Non-pigmented ciliary epithelial cell (primary cell): Measurements from ENCODE around the gene CCDC146.
"Not testable (repeated sequence)": the region's sequence is repeated elsewhere in the genome, so short reads cannot be mapped to it uniquely, and the experiment has no call there.

Experiments
- DNase-seq: peaks from one replicate; pipeline ENCODE4 v3.0.0-alpha.2; 2010; ENCODE audit warnings: low read depth

Gene CCDC146, protein sequence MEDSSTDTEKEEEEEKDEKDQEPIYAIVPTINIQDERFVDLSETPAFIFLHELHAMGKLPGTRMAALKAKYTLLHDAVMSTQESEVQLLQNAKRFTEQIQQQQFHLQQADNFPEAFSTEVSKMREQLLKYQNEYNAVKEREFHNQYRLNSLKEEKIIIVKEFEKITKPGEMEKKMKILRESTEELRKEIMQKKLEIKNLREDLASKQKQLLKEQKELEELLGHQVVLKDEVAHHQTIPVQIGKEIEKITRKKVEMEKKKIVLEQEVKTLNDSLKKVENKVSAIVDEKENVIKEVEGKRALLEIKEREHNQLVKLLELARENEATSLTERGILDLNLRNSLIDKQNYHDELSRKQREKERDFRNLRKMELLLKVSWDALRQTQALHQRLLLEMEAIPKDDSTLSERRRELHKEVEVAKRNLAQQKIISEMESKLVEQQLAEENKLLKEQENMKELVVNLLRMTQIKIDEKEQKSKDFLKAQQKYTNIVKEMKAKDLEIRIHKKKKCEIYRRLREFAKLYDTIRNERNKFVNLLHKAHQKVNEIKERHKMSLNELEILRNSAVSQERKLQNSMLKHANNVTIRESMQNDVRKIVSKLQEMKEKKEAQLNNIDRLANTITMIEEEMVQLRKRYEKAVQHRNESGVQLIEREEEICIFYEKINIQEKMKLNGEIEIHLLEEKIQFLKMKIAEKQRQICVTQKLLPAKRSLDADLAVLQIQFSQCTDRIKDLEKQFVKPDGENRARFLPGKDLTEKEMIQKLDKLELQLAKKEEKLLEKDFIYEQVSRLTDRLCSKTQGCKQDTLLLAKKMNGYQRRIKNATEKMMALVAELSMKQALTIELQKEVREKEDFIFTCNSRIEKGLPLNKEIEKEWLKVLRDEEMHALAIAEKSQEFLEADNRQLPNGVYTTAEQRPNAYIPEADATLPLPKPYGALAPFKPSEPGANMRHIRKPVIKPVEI

DNA sequence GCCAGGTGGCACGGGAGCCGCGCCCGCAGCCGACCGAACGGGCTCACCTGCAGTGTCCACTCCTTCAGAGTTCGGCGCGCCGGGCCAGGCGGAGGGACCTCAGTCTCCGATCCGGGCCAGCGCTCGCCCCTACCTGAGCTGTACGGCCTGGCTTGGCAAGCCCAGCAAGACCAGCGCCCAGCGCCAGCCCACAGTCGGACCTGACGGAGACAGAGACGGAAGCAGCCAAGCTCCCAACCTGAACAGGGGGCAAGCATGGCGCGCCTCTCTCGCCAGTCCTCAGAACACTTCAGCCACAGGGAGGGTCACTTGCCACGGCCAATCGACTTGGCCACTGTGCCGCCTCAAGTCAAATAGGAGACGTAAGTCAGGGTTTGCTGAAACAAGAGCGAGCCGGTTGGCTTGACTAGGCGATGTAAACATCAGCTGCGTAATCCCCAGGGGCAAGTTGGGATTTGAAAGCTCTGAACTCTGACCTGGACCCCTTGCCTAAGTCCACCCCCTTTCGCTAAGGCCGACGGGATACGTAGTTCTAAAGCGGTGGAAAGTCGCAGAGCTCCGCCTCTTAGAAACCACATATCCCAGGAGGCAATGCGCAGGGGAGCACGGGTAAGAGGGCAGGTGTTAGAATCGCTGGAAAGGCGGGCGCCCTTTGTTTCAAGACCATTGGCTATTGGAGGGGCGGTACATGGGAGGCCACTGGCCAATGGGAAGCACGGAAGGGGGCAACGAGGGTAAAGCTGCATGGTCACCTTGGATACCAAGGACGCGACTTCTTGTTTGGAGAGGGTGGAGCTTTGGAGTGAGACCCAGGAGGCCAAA is at the start of gene CCDC146:
CCDC146 (plus strand) TSS at position 756 of the 822 bp plus-strand sequence. CDS start 45,054 bp downstream, outside the sequence.
- peak; percentile 95 for DNase-seq

DNA sequence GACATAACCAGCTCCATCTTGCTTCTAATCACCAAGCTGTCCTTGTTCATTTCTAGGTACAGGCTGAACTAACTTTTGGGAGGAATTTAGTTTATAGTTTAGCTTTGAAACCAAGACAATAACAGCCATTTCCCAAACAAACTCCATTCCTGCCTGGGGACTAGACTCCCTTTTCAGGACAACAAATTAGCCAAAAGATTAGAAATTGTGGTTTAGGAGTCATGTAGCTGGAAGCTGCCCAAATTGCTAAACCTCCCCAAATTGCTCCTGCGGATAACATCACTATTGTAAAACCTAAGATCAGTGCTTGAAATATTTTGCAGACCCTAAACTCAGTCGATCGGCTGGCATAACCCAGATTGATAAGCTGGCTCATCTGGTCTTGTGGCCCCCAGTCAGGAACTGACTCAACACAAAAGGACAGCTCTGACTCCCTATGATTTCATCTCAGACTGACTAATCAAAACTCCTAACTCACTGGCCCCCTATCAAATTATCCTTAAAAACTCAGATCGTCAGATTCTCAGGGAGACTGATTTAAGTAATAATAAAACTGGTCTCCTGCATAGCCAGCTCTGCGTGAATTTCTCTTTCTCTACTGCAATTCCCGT is 47.5 kb upstream of the CCDC146 start:
- DNase-seq = not testable (repeated sequence)

DNA sequence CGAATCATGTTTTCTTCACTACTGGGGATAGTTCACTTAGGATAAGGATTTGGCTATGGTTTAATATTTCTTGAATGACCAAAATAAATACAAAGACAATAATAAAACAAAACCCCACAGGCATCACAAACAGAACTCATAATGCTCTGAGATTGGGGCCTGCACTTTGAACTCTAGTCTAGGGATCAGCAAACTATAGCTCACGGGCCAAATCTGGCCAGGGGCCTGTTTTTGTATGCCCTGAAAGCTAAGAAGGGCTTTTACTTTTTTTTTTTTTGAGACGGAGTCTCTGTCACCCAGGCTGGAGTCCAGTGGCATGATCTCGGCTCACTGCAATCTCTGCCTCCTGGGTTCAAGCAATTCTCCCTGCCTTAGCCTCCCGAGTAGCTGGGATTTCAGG is 45.4 kb upstream of the CCDC146 start:
- DNase-seq = not testable (repeated sequence)

DNA sequence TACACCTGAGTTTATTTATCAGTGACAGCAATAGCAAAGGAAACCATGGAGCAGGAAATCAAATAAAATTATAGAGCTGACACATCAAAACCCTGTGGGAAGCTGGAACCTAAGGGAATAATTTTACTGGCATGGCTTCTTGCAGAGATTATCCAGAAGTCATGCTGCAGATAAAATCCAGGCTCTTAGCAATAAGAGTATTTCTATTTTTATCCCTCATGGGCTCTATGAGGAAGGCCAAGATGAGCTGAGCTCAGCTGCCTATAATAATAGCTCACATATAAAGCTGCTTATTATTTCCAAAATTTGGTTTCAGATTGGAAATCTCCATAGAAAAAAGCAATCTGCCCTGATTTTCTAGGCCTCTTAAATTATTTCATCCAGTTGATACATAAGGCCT is 43.3 kb upstream of the CCDC146 start:
- DNase-seq = not testable (repeated sequence)

DNA sequence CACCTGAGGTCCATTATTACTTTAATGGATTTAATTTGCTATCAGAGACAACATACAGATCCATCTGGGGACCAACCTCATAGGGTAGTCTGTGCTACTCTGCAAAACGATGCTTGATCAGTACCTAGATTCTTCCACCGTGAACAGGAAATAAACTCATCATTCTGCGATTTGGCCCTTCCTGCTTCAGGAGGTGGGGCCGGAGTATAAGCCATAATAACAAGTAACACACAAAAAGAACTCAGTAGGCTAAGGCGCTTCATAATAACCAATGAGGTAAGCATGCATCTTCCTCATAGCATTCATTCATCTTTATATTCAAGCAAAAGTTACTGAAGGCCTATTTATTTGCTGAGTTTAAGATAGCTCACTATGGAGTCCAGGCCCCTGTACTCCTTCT is 42.8 kb upstream of the CCDC146 start:
- not testable (repeated sequence) for DNase-seq

DNA sequence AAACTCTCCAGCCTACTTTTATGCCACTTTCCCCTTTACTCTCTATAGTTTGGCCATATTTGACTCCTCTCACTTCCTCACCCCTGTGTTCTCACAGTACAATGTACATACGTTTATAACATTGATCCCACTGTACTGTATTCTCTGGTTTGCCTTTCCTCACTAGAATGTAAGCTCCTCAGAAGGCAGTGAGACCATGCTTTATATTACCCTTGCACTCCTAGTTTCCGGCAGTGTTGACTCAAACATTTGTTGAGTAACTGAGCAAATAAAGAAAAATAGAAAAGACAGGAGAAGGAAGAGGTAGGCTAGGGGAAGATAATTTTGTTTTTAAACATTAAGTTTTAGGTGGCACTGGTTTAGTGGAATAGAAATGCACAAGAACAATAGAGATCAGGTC is 42.2 kb upstream of the CCDC146 start:
- not testable (repeated sequence) for DNase-seq

DNA sequence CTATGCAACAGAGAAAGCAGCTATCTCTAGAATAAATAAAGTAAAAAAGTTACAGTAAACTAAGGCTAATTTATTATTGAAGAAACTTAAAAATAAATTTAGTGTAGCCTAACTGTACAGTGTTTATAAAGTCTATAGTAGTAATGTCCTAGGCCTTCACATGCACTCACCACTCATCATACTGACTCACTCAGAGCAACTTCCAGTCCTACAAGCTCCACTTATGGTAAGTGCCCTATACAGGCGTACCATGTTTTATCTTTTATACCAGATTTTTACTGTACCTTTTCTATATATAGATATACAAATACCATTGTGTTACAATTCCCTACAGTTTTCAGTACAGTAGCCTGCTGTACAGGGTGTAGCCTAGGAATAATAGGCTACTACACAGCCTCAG is 40.2 kb upstream of the CCDC146 start:
- DNase-seq = not testable (repeated sequence)

DNA sequence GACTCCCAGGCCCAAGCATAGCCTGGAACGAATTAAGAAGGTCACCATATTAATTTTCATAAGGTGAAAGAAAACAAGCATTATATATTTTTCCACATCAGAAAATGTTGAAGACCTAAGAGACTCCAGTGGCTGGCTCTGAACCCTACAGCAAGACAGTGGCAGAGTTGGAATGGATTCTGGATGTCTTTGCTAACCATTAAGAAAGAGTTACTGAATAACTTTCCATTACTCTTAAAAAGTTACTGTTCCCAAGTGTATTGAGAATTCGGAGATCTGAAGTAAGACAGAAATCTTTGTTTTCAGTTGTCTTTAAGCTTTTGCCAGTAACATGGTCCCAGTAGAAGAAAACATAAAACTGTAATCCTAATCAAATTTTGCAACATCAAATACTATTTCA is 30.1 kb upstream of the CCDC146 start:
- DNase-seq = not testable (repeated sequence)

DNA sequence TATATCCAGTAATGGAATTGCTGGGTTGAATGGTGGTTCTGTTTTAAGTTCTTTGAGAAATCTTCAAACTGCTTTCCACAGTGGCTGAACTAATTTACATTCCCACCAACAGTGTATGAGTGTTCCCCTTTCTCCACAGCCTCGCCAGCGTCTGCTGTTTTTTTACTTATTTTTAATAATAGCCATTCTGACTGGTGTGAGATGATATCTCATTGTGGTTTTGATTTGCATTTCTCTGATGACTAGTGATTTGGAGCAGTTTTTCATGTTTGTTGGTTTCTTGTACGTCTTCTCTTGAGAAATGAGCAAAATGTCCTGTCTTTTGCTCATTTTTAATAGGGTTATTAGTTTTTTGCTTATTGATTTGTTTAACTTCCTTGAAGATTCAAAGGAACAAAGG is 21.9 kb upstream of the CCDC146 start:
- DNase-seq = not testable (repeated sequence)

DNA sequence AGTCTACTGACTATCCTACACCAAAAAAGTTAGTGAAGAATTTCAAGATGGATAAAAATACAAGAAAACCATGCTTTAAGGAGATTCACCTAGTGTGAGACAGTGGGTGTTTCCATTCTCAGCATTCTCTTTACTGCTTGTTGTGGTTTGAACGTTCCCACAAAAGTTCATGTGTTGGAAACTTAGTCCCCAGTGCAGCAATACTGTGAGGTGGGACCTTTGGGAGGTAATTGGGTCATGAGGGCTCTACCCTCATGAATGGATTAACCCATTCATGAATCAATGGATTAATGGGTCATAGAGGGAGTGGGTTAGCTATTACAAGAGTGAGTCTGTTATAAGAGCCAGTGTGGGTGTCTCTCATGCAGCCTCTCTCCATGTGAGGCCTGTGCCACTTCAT is 21.2 kb upstream of the CCDC146 start:
- not testable (repeated sequence) for DNase-seq

DNA sequence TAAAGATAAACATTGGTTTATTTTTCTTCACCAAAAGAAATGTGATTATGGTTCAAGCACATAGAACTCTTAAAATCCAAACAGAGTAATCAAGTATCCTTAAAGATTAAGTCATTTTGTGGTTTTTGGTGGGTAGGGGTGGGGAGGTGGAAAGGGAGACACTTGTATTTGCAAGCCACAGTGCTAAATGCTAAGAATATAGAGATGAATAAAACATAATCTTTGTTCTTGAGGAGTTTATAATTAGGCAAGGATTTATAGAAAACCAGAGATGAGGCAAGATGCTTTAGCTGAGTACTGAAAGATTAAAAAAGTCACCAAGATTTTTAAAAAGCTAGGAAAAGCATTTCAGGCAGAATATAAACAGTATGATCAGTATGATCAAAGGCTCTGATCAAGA is 19.7 kb upstream of the CCDC146 start:
- DNase-seq = not testable (repeated sequence)

DNA sequence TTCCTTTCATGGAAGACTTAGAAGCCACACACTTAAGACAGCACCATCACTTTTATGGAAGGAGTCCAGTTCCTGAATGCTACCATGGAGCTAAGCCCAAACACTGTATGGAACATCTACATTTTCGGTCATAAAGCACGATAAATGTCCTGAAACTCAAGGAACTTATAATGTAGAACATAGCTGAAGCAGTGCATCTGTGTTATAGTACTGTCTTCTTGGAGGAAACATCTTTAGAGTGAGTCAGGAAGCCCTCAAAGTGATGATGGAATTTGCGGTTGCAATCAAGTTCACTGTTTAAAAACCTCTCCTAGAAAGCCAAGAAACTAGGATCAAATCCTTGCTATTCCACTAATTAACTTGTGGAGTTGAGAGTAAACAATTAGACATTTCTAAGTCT is 16.5 kb upstream of the CCDC146 start:
- not testable (repeated sequence) for DNase-seq

DNA sequence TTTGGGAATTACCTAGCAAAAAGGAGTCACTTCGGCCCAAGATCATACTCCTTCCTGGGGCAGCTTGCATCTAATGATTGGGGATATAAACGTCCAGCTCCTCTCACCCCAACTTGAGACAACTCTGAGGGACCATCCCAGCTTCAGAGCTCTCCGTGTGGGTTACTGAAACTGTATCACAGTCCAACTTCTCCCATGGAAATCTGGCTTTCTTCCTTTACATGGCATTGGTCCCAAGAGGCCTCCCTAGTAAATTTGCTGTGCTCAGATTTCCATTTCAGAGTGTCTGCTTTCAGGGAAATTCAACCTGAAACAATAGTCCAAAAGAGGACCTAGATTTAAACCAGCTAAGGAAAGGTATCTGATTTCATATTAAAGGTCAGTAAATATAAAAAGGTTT is 14.8 kb upstream of the CCDC146 start:
- DNase-seq = not testable (repeated sequence)

DNA sequence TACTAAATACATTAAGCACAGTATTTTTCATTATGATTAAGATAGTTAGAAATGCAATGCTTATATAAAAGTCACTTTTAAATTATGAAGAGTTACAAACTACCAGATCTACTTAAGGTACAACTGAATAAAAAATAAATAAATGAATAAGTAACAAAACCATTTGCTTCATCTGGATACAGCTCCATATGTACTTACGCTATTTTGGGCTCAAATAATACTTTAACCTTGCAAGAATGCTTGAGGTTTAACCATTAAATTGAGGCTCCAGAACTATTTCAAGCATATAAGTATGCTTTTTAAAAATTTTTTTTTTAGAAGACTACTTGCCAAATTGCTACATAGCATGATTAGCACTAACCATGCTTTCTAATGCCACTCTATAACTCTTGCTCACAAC is 14.1 kb upstream of the CCDC146 start:
- DNase-seq = not testable (repeated sequence)

DNA sequence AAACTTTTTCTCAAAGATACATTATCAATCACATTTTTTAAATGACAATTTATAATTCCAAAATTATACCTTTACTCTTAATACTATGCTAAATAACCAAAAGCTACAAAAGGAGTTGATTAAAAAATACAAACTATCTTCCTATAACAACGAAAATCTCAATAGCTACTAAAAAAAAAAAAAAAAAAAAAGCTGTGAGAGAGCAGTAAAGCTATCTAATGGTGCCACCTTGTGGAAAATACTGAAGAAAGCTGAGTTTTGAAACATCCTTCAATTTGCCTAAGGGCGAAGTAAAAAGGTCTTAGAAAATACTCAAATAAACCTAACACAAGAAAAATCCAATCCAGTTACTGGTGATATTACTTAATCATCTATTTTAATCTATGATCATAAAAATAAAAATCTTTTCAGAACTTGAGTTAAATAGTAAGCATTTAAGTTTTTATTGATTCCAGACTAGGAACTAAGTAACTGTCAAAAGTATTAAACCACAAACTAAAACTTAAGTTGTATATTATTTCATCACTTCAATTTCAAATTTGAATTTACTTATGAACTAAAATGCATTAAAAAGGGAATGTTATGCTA is 9.6 kb upstream of the CCDC146 start:
- not testable (repeated sequence) for DNase-seq

DNA sequence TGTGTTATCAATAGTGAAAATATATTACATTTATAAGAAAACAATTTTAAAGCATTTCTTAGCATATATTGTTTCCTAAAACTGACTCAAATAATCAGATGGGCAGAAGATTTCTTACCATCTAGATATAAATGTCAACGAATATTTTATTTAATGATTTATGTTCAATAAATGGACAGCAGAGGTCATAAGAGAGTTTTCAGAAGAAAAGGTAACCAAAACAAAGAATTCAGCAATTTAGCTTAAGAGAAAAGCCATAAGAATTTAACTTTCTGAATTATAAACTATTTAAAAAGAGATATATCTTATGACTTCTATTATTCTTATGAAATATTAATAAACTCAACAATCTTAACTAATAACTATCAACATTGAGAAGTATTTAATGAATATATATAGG is 3.1 kb downstream of the CCDC146 start:
- DNase-seq = not testable (repeated sequence)

DNA sequence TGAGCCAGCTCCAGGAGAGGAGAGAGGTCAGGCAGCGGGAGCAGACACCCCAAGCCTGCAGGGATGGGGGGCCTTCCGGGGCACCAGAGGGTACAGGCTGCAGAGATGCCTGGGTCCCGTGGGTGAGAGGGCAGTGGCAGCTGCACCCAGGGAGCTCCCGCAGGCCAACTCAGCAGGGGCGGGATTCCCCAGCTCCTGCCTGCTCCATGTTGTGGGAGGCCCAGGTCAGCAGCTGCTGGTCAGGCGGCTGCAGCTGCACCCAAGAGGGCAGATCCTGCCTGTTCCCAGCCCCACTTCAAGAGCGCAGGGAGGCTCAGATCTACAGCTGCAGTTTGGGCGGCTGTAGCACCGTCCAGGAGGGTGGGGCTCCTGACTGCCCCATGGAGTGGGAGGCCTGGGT is 4.6 kb downstream of the CCDC146 start:
- not testable (repeated sequence) for DNase-seq

DNA sequence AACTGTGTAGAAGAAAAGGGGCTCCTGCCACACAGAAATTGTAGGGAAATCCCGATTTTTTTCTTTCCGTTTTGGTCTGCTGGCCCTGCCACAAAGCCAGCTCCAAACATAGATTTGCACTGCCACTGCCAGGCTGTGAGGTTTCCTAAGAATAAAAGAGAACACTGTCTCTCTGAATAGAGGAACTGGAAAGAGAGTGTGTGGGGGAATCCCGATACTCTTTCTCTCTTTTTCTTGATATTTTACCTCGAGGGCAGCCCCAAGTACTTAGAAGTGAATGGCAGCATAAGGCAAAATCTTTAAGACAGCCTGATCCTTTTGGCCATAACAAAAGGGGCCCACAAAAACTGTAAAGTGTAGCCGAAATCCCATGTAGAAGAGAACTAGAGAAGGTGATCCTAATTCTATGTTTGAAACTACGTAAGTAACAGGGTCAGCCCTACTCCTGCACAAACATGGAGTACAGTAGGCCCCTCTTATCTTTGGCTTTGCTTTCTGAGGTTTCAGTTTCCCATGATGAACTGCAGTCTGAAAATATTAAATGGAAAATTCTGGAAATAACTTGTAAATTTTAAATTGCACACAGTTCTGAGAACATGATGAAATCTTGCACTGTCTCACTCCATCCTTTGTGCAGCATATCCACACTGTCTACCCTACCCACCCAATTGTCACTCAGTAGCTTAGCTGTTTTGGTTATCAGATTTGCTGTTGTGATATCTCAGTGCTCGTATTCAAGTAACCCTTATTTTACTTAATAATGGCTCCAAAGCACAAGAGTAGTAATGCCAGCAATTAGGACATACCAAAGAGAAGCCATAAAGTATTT is 6.4 kb downstream of the CCDC146 start:
- not testable (repeated sequence) for DNase-seq

DNA sequence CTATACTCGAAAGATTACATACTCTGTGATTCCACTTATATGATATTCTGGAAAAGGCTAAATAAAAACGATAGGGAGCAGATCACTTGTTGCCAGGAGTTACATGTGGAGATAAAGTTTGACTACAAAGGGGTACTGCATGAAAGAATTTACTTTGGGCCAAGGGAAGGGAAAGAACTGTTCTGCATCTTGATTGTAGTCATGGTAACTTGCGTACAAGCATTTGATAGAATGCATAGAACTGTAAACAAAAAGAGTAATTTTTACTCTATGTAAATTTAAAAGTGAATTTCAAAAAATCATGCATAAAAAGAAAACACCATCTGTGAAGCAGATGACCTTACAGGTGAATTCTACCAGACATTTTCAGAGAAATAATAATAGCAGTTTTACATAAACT is 9.4 kb downstream of the CCDC146 start:
- not testable (repeated sequence) for DNase-seq

DNA sequence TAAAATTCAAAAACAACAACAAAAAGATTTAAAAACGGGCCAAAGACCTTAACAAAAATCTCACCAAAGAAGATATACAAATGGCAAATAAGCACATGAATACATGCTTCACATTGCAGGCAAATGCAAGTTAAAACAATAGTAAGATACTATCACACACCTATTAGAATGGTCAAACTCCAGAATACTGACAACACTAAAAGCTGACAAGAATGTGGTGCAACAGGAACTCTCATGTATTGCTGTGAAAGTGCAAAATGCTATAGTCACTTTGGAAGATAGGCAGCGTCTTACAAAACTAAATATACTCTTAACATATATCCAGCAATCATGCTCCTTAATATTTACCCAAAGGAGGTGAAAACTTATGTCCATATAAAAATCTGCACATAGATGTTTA is 16.3 kb downstream of the CCDC146 start:
- not testable (repeated sequence) for DNase-seq
